NCI-H146 (cell line): ENCODE results near the gene KCNE1.
"Not testable (repeated sequence)": the region's sequence is repeated elsewhere in the genome, so short reads cannot be mapped to it uniquely, and the experiment has no call there.

ENCODE experiments used
- DNase-seq: peaks from one replicate; lab custom pipeline; 2025; lab: John Stamatoyannopoulos, UW

Gene KCNE1

GRCh38 chr21:34417448-34418077 lies 94.4 kb downstream of the KCNE1 start:
- not testable (repeated sequence) for DNase-seq

- not testable (repeated sequence) for DNase-seq
These were observed 104.7 kb downstream of the KCNE1 start for GRCh38 chr21:34407294-34407693.

GRCh38 chr21:34406676-34407075 lies 105.3 kb downstream of the KCNE1 start:
- not testable (repeated sequence) for DNase-seq

GRCh38 chr21:34406102-34406501 lies 105.9 kb downstream of the KCNE1 start:
- DNase-seq: not testable (repeated sequence)

- not testable (repeated sequence) for DNase-seq
These were observed 106.3 kb downstream of the KCNE1 start for GRCh38 chr21:34405686-34406085.

GRCh38 chr21:34404742-34405141 lies 107.3 kb downstream of the KCNE1 start:
- DNase-seq: not testable (repeated sequence)

GRCh38 chr21:34400522-34400921 lies 111.5 kb downstream of the KCNE1 start:
- DNase-seq: not testable (repeated sequence)
